Measurements from ENCODE around the gene XYLT1.

The XYLT1 gene

DNA sequence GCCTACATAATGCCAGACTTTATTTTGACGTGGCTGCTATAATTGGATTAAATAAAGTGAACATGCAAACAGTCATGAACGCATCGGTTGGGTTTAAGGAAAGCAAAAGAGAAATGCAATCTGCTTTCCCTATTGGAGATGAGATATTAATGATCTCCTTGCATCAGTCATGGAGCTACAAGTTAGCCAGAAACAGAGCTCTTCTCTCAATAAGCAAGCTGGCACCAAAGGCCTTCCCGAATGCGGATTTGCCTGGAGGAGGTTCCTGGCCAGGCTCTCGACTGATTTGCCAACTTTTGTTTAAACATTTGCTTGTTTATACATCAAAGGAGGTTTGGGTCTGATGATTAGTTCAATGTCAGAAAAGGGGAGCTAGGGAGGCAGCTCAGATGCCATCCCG, 318.4 kb downstream of the XYLT1 start:
- H3K4me1 ChIP-seq (ENCODE audit: insufficient read depth, poor library complexity, severe bottlenecking): no peaks in the 10 kb centered on the region
- no peak for ATAC-seq (ENCODE audit: low read depth)
- no peaks in the 10 kb centered on the region for H3K27me3 ChIP-seq (ENCODE audit: insufficient read depth, poor library complexity, severe bottlenecking)
- DNase-seq (ENCODE audit: low spot score): no peak
- H3K27ac ChIP-seq (ENCODE audit: poor library complexity, severe bottlenecking): no peak overlapping the region
- TF ChIP-seq, protein P1, sequence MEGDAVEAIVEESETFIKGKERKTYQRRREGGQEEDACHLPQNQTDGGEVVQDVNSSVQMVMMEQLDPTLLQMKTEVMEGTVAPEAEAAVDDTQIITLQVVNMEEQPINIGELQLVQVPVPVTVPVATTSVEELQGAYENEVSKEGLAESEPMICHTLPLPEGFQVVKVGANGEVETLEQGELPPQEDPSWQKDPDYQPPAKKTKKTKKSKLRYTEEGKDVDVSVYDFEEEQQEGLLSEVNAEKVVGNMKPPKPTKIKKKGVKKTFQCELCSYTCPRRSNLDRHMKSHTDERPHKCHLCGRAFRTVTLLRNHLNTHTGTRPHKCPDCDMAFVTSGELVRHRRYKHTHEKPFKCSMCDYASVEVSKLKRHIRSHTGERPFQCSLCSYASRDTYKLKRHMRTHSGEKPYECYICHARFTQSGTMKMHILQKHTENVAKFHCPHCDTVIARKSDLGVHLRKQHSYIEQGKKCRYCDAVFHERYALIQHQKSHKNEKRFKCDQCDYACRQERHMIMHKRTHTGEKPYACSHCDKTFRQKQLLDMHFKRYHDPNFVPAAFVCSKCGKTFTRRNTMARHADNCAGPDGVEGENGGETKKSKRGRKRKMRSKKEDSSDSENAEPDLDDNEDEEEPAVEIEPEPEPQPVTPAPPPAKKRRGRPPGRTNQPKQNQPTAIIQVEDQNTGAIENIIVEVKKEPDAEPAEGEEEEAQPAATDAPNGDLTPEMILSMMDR (IDR thresholded peaks at IDR 0.05; ENCODE audit: poor library complexity, severe bottlenecking): no peak
- H3K36me3 ChIP-seq (ENCODE audit: low read depth): no peaks in the 10 kb centered on the region
- H3K9me3 ChIP-seq (ENCODE audit: severe bottlenecking): no peaks in the 10 kb centered on the region
- H3K4me3 ChIP-seq (ENCODE audit: severe bottlenecking): no peak overlapping the region

DNA sequence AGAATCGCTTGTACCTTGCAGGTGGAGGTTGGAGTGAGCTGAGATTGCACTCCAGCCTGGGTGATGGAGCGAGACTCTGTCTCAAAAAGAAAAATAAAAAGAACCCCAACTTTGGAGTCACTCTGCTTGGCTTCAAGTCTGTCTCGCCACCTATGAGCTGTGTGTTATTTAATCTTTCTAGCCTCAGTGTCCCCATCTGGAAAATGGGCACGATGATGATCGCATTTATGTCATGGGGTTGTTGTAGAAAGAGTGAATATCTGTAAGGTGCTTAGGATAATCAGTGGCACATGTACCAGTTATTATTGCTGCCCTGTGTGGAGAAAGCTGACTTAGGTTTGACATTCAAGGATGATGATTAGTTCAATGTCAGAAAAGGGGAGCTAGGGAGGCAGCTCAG, 319.4 kb downstream of the XYLT1 start:
- ATAC-seq (ENCODE audit: low read depth) (no peak), DNase-seq (ENCODE audit: low spot score) (no peak)
- H3K9me3 ChIP-seq (ENCODE audit: severe bottlenecking): no peaks in the 10 kb centered on the region

GRCh38 chr16:17149904-17150483, 320.8 kb downstream of the XYLT1 start:
- no peak for DNase-seq (ENCODE audit: low spot score)
- H3K36me3 ChIP-seq (ENCODE audit: low read depth): no peaks in the 10 kb centered on the region
- no peak for ATAC-seq (ENCODE audit: low read depth)
- H3K27me3 ChIP-seq (ENCODE audit: insufficient read depth, poor library complexity, severe bottlenecking): no peaks in the 10 kb centered on the region
- TF ChIP-seq, protein P1 (IDR thresholded peaks at IDR 0.05; ENCODE audit: poor library complexity, severe bottlenecking): no peak
- no peak overlapping the region for H3K27ac ChIP-seq (ENCODE audit: poor library complexity, severe bottlenecking)
- H3K4me3 ChIP-seq (ENCODE audit: severe bottlenecking): no peak overlapping the region
- H3K4me1 ChIP-seq (ENCODE audit: insufficient read depth, poor library complexity, severe bottlenecking): no peaks in the 10 kb centered on the region
- H3K9me3 ChIP-seq (ENCODE audit: severe bottlenecking): no peaks in the 10 kb centered on the region

More for the DNA sequence above, 319.4 kb downstream of the XYLT1 start:
- Histone ChIP-seq H3K27me3 (ENCODE audit: insufficient read depth, poor library complexity, severe bottlenecking) (no peaks in the 10 kb centered on the region), H3K27ac (ENCODE audit: poor library complexity, severe bottlenecking) (no peak overlapping the region), H3K36me3 (ENCODE audit: low read depth) (no peaks in the 10 kb centered on the region), H3K4me3 (ENCODE audit: severe bottlenecking) (no peak overlapping the region), H3K4me1 (ENCODE audit: insufficient read depth, poor library complexity, severe bottlenecking) (no peaks in the 10 kb centered on the region)
- TF ChIP-seq, protein P1 (IDR thresholded peaks at IDR 0.05; ENCODE audit: poor library complexity, severe bottlenecking): no peak

DNA sequence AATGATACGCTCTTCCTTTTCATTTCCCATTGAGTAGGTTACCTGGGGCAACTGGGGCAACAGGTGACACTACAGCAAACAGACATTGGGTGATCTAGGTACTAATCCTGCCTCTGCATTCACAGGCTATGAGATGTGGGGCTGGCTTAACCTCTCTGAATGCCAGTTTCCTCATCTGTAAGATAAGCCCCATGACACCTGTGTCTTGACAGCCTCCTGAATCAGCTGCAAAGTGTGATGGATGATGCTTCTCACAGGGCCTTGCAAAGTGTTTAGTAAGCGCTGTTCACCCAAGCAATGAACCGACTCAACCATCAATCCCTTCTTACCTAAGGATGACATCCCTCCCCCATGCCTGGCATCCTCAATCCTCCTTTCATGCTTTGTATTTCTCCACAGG, 322.8 kb downstream of the XYLT1 start:
- DNase-seq (ENCODE audit: low spot score): no peak
- Histone ChIP-seq H3K9me3 (ENCODE audit: severe bottlenecking) (no peaks in the 10 kb centered on the region), H3K36me3 (ENCODE audit: low read depth) (no peaks in the 10 kb centered on the region), H3K4me3 (ENCODE audit: severe bottlenecking) (no peak overlapping the region), H3K27ac (ENCODE audit: poor library complexity, severe bottlenecking) (no peak overlapping the region), H3K27me3 (ENCODE audit: insufficient read depth, poor library complexity, severe bottlenecking) (no peaks in the 10 kb centered on the region), H3K4me1 (ENCODE audit: insufficient read depth, poor library complexity, severe bottlenecking) (no peaks in the 10 kb centered on the region)
- TF ChIP-seq, protein P1 (IDR thresholded peaks at IDR 0.05; ENCODE audit: poor library complexity, severe bottlenecking): no peak
- ATAC-seq (ENCODE audit: low read depth): no peak

DNA sequence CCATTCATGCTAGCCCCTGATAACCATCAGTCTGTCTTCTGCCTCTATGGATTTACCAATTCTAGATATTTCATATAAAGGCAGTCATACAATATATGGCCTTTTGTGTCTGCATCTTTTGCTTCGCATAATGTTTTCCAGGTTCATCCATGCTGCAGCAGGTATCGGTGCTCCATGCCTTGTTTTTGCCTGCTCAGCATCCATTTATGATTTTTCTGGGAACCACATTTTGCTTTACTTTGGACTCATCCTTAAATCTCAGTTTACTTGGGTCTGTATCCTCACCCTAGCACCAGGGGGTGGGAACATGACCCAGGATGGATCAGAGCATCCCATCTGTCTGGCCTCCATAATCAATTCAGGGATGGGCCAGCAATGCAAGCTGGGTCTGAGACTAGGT, 325.7 kb downstream of the XYLT1 start:
- no peaks in the 10 kb centered on the region for H3K4me1 ChIP-seq (ENCODE audit: insufficient read depth, poor library complexity, severe bottlenecking)
- H3K36me3 ChIP-seq (ENCODE audit: low read depth): no peaks in the 10 kb centered on the region
- H3K9me3 ChIP-seq (ENCODE audit: severe bottlenecking): no peaks in the 10 kb centered on the region
- ATAC-seq (ENCODE audit: low read depth): no peak
- H3K27me3 ChIP-seq (ENCODE audit: insufficient read depth, poor library complexity, severe bottlenecking): no peaks in the 10 kb centered on the region
- H3K4me3 ChIP-seq (ENCODE audit: severe bottlenecking): no peak overlapping the region
- TF ChIP-seq, protein P1 (IDR thresholded peaks at IDR 0.05; ENCODE audit: poor library complexity, severe bottlenecking): no peak
- DNase-seq (ENCODE audit: low spot score): no peak
- H3K27ac ChIP-seq (ENCODE audit: poor library complexity, severe bottlenecking): no peak overlapping the region
